NCI-H2029 (cell line): ENCODE measurements around the gene CD80.

ENCODE experiments used
- DNase-seq: peaks from one replicate; lab custom pipeline; 2025; lab: John Stamatoyannopoulos, UW

CD80 gene

DNA sequence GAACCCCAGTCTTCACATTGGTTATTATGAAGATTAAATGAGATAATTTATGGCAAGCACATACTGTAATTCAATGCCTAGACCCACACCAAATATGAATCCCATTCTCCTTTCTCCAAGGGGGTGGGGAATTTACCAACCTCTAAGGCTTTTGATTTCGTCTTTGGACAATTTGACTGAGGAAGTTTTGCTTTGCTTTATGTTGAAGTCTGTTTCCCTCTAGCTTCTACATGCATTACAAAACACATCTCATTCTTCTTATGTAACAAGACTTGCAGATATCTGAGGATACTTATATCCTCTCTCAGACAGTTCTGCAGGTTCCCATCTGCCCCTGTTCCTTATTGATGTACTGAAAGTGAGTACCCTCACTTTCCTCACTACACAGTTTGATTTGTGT is 12.2 kb downstream of the CD80 start:
- DNase-seq, result no peak

GRCh38 chr3:119543147-119543546 is 16.3 kb downstream of the CD80 start:
- DNase-seq, result no peak

DNA sequence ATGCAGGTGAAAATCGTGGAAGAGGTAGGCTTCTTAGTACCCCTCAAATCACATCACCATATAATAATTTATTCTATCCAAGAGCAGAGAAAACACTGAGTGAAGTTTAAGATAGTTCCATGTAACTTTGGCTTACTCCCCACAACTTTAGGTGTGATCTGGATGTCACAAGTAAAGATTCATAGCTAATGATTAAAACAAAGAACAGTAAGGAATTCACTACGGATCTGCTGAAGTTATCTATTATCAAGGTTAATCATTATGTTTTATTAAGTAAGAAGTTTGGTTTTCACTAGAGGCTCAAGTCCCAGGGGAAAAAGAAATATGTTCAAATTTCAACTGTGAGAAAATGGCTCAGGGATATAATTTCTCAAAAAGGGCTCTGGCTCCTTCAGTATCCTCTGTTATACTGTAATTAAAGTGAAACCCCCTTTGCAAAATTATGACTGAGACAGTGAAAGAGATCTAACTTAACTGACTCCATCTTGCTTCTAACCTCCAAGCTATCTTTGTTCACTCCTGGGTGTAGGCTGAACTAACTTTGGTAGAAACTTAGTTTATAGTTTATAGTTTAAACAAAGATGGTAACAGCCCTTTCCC is 17.1 kb downstream of the CD80 start:
- no peak for DNase-seq

DNA sequence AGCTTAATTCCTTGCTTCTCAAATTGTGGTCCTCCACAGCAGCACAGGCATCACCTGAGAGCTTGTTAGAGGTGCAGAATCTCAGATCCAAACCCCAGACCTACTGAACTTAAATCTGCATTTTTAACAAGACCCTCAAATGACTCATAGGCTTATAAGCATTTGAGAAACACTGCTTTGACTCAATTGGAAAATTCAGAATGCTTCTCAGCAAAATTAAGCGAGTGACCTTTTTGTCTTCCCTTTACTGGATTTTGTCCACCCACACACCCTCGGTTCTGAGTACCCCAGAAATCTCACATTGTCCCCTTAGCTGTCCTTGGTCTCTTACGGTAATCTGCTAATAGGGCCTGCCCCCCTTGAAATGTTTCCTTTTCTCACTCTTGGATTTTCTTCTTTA is 17.9 kb downstream of the CD80 start:
- DNase-seq, result no peak

GRCh38 chr3:119538772-119539171 is 20.6 kb downstream of the CD80 start:
- no peak for DNase-seq

GRCh38 chr3:119536757-119537156 is 22.7 kb downstream of the CD80 start:
- no peak for DNase-seq

- no peak for DNase-seq
Observed at GRCh38 chr3:119534296-119534695, 25.1 kb downstream of the CD80 start.

DNA sequence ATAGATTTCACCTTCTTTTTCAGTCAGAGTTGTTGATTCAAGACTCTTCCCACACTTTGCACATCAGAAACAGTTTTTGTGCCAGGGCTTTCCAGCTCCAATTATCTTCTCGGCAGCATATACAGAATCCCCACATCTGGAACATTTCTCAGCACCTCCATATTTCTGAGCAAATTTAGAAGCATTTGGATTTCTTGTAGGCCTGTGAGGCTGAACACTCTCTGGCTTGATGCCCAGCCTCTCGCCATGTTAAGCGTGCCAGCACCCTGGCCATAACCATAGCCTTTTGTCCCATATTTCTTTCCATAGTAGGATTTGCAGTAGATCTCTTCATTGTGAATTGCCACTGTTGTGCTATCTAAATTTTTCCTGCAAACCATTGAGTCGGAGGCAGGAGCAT is 28.3 kb downstream of the CD80 start:
- no peak for DNase-seq

DNA sequence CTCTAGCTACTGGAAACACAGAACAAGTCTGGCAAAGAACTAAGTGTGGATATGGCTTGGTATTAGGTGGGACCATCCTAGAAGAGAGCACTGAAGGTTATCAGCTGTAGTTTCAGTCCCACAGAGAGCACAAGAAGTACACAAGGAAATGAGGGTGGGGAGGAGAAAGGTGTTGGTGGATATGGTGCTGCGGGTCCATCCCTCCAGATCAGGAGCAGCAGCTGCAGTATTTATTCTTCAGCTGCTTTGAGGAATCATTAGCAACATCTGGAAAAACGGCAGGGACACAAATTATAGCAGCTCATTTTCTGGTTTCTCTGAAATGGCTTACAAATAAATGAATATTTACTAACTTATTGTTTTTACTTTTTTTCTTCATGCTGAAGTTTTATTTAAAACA is 29.0 kb downstream of the CD80 start:
- DNase-seq, result no peak

DNA sequence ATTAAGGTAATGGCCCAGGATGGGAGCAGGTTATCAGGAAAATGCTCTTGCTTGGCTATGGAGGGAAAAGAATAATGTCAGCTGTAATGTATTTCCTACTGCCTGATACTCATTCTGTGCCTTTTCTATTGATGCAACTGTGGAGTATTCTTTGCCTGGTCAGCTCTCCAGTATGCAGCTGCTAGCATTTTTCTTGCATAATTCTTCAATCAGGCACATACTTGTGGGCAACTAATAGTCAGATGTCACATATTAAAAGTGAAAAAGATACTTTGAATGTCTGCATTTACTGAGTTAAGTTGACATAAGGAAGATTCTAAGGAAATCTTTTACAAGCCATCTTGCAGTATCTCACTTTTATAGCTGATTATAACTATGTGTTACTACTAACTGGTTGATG is 29.5 kb downstream of the CD80 start:
- no peak for DNase-seq

DNA sequence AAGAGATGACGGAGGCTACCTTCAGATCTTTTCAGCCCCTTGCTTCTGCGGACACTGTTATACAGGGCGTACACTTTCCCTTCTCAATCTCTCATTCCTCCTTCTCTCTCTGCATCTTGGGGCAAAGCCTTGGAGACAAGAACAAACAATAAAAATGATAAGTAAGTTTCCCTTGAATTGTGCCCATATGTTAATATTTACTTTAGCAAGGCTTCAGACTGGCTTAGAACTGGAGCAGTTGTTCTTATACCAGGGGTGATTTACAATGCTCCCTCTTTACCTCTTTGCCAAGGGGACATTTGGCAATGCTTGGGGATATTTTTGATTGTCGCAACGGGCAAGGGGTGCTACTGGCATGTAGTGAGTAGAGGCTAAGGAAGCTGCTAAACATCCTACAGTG is 31.7 kb downstream of the CD80 start:
- DNase-seq, result no peak

GRCh38 chr3:119524931-119525662 is 34.3 kb downstream of the CD80 start:
- no peak for DNase-seq

GRCh38 chr3:119518026-119518425 is 41.4 kb downstream of the CD80 start:
- DNase-seq, result no peak

GRCh38 chr3:119517112-119517511 is 42.3 kb downstream of the CD80 start:
- no peak for DNase-seq

DNA sequence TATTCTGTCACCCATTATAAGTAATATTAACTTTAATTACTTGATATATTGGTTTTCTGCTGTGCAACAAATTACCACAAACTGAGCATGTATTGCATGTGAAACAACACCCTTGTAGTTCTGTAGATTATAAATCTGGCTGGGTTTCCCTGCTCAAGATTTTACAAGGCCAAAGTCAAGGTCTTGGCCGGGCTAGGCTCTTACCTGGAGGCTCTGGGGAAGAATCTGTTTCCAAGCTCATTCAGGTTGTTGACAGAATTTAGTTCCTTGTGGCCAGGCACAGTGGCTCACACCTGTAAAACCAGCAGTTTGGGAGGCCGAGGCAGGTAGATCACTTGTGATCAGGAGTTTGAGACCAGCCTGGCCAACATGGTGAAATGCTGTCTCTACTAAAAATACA is 44.8 kb downstream of the CD80 start:
- no peak for DNase-seq

GRCh38 chr3:119510690-119511089 is 48.7 kb downstream of the CD80 start:
- DNase-seq, result no peak

DNA sequence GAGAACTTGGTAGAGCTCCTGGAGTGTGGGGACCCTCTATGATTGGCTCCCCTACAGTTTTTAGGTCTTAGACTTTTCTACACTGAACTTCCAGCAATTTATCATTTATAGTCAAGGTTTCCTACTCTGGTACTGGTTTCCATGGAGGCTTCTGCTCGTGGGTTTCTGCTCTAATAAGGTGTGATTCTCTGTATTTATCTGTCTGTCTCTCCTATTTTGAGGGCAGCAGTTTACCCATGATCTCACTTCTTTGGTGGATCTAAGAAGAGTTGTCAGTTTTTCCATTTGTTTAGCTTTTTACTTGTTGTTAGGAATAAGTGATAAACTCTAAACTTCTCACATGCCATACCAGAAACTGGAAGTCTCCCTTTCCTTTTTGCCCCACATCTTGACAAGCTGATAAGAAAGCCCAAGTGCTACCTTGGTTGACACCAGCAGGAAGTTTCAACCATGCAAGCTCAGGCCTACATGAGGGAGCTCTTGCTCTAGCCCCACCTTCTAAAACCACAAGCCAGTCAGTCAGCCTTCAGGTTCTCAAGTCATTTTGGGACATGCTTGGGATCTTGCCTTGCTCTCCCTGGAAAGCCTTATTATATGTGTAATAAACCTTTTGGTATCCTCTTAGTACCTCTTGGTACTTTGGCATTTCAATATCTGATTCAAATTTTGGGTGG is 51.1 kb downstream of the CD80 start:
- no peak for DNase-seq

DNA sequence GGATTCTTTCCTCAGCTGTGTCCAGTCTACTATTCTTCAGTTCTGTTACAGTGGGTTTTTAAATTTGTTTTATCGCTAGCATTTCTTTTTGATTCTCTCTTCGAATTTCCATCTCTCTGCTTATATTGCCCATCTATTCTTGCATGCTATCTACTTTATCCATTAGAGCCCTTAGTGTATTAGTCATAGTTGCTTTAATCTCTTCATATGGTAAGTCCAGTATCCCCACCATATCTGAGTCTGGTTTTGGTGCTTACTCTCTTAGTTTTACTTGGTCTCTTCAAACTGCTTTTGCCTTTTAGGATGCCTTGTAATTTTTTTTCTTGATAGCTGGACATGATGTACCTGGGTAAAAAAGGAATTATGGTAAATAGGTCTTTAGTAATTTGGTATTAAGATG is 52.0 kb downstream of the CD80 start:
- DNase-seq, result no peak

- DNase-seq, result no peak
Observed at GRCh38 chr3:119506631-119507030, 52.8 kb downstream of the CD80 start.

DNA sequence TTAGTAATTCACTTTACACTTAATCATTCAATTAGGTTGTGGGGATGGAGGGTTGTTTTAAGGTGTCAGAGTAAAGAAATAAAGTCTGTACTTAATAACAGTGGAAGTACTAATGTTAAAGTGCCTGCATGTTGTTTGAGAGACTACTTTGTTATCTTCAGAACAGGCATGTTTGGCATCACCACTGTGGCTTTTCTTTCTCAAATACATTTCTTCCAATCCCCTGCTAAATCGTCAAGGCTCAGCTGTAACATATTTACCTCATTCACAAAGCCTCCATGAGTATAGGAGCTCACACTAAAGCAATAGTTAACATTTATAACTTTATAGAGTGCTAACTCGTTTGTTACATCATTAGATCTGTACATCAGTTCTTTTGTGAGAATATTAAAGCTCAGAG is 58.5 kb downstream of the CD80 start:
- no peak for DNase-seq

DNA sequence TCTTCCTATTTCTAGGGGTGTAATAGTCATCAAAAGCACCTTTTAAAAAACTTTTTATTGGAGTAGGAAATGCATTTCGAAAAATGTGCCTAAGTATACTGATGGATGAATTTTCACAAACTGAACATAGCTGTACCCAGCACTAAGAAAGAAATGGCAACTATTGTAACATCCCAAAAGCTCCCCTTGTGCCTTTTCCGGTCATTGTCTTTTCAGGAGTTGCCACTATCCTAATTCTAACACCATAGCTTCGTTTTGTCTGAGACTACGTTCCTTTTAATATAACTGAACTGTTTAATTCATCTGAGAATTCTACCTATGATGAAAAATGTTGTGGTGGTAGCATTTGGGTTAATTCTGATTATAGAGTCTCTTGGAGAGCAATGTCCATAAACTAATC is 59.1 kb downstream of the CD80 start:
- no peak for DNase-seq

DNA sequence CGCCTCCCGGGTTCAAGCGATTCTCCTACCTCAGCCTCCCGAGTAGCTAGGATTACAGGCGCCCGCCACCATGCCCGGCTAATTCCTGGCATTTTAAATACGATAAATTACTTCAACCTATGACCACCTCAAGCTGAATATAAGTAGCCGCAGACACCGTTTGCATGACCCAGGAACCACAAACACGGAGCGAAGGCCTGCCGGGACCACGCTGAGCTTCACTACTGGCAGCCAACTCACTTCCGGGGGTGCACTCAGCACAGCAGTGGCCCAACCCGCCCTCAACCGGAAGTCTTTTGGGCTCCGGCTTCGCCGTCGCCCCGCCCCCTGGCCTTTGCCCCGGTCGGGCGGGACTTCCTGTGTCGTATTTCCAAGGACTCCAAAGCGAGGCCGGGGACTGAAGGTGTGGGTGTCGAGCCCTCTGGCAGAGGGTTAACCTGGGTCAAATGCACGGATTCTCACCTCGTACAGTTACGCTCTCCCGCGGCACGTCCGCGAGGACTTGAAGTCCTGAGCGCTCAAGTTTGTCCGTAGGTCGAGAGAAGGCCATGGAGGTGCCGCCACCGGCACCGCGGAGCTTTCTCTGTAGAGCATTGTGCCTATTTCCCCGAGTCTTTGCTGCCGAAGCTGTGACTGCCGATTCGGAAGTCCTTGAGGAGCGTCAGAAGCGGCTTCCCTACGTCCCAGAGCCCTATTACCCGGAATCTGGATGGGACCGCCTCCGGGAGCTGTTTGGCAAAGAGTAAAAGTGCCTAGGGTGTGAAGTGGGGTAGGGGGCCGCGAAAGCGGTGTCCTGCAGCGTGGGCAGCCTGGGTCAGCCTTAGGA is 61.0 kb downstream of the CD80 start, which contains the start of gene TIMMDC1:
TSS of gene TIMMDC1 (plus strand) at position 362 of the 826 bp plus-strand sequence. CDS start at position 549, 187 bp downstream.
- peak; percentile 97 for DNase-seq

DNA sequence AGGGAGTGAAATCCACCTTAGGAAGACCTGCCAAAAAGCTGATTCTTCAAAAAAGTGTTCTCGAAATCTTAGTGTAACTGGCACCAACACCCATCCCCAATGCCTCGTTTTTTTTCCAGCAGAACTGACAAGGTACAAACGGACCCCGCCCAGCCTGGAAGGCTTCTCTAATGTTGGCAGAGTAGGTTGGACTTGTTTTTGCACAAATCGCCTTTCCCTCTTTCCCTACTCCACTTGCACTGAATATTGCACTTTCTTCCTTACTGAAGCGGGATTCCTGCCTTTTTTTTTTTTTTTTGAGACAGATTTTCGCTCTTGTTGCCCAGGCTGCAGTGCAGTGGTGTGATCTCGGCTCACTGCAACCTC is 61.6 kb downstream of the CD80 start:
- DNase-seq, result no peak
